ENCODE data around the gene EID2.

Gene EID2

GRCh38 chr19:39539518-39540332, at the start of gene EID2:
EID2 (minus strand) TSS chr19:39540161; CDS start chr19:39540079, 82 bp downstream.
- DNase-seq: peak; percentile 95

GRCh38 chr19:39588066-39588465, 48.1 kb upstream of the EID2 start:
- DNase-seq: no peak

GRCh38 chr19:39587496-39587895, 47.5 kb upstream of the EID2 start:
- no peak for DNase-seq

- peak; percentile 43 for DNase-seq
Observed at GRCh38 chr19:39582891-39583625, 43.1 kb upstream of the EID2 start.

- DNase-seq: peak; percentile 34
Observed at GRCh38 chr19:39582442-39582841, 42.5 kb upstream of the EID2 start.

- DNase-seq: peak; percentile 18
Observed at GRCh38 chr19:39568604-39569003, 28.6 kb upstream of the EID2 start.

- no peak for DNase-seq
Observed at GRCh38 chr19:39566064-39566463, 26.1 kb upstream of the EID2 start.

GRCh38 chr19:39563408-39563807, 23.4 kb upstream of the EID2 start:
- no peak for DNase-seq

GRCh38 chr19:39558624-39559117, 18.7 kb upstream of the EID2 start:
- DNase-seq: peak; percentile 31

- DNase-seq: peak; percentile 36
Observed at GRCh38 chr19:39557811-39558623, 18.1 kb upstream of the EID2 start.

- DNase-seq: no peak
Observed at GRCh38 chr19:39555883-39556282, 15.9 kb upstream of the EID2 start.

GRCh38 chr19:39554701-39555311, 14.8 kb upstream of the EID2 start:
- no peak for DNase-seq

- no peak for DNase-seq
Observed at GRCh38 chr19:39553082-39553652, 13.2 kb upstream of the EID2 start.

- no peak for DNase-seq
Observed at GRCh38 chr19:39550197-39550596, 10.2 kb upstream of the EID2 start.

- no peak for DNase-seq
Observed at GRCh38 chr19:39546599-39546998, 6.6 kb upstream of the EID2 start.

- no peak for DNase-seq
Observed at GRCh38 chr19:39544911-39545310, 5.0 kb upstream of the EID2 start.

- no peak for DNase-seq
Observed at GRCh38 chr19:39544226-39544903, 4.4 kb upstream of the EID2 start.

GRCh38 chr19:39543477-39543857, 3.5 kb upstream of the EID2 start:
- DNase-seq: no peak

GRCh38 chr19:39542206-39542605, 2.2 kb upstream of the EID2 start:
- no peak for DNase-seq

- no peak for DNase-seq
Observed at GRCh38 chr19:39540333-39540673, 342 bp upstream of the EID2 start.

- DNase-seq: peak; percentile 33
Observed at GRCh38 chr19:39539165-39539517, 820 bp downstream of the EID2 start.

- no peak for DNase-seq
Observed at GRCh38 chr19:39533791-39534190, 6.2 kb downstream of the EID2 start.
